GM12878 (cell line): ENCODE data around the gene FKRP. TPM values are rescaled to one million over a fixed set of nuclear protein-coding genes. Genes with fewer than 3 reads are reported as not detected.
A peak's percentile ranks its signal among the peaks of the same experiment; 100 is the strongest.

Experiments
- ATAC-seq: fragments of 200-7000 bp; cut with Tn5 transposase; 3 replicates; pipeline ENCODE4 v1.9.1; 2020; ENCODE audit warnings: mild to moderate bottlenecking, moderate library complexity
- BruUV-seq: library from RNA; stranded (reverse); fragments of 400-500 nt; replicated peaks from 2 replicates; lab custom pipeline; 2021; lab: Mats Ljungman, UMichigan
- CTCF ChIA-PET: fragments of 300-600 bp; sonication (Branson Sonifier 250); formaldehyde crosslinking; extraction: SDS; loops from one replicate; lab custom pipeline; 2021; ENCODE audit warnings: inconsistent platforms; lab: Yijun Ruan, JAX
- POLR2A ChIA-PET: fragments of 350-600 bp; formaldehyde crosslinking; extraction: SDS; loops from one replicate; lab custom pipeline; 2021; ENCODE audit warnings: inconsistent platforms; lab: Charles Lee
- RAD21 ChIA-PET: fragments of 300-600 bp; sonication (Branson Sonifier 250); formaldehyde crosslinking; loops from one replicate; lab custom pipeline; 2023; ENCODE audit warnings: antibody characterized with exemption; ENCODE audit not compliant: unreplicated experiment; lab: Charles Lee
- SMC1A ChIA-PET: fragments of 300-600 bp; sonication (Branson Sonifier 250); formaldehyde crosslinking; loops from one replicate; lab custom pipeline; 2023; ENCODE audit not compliant: unreplicated experiment, uncharacterized antibody; lab: Charles Lee
- DNase-seq: peaks from one replicate; pipeline ENCODE4 v3.0.0-alpha.2; 2011; ENCODE audit warnings: low read depth, low spot score
- FAIRE-seq: peaks from 3 replicates; lab custom pipeline; 2011; peaks lifted over from hg19 to GRCh38; lab: Jason Lieb, UNC
- H2AFZ ChIP-seq: 2 replicates; pipeline ENCODE4 v1.6.0; 2011; ENCODE audit warnings: low read depth, low read length, control low read depth; ENCODE audit not compliant: control insufficient read depth
- H3K27ac ChIP-seq: 2 replicates; pipeline ENCODE4 v1.5.1; 2011; ENCODE audit warnings: control low read depth; ENCODE audit not compliant: control insufficient read depth, insufficient read depth
- H3K27me3 ChIP-seq, 2 experiments: replicated peaks in 1 of 2; 2 replicates each; pipeline versions ENCODE4 v1.6.0 to v1.6.1; 2011; ENCODE audit warnings: low read length in 1 of 2; ENCODE audit not compliant: control insufficient read depth in 2 of 2, insufficient read depth in 2 of 2
- H3K36me3 ChIP-seq, 2 experiments: 2 replicates each; pipeline ENCODE4 v1.5.1; 2011; ENCODE audit warnings: low read length in 1 of 2; ENCODE audit not compliant: control insufficient read depth in 2 of 2, insufficient read depth in 2 of 2
- H3K4me1 ChIP-seq: 2 replicates; pipeline ENCODE4 v1.6.1; 2011; ENCODE audit warnings: mild to moderate bottlenecking, low read length, moderate library complexity, mixed read lengths; ENCODE audit not compliant: control insufficient read depth, insufficient read depth
- H3K4me2 ChIP-seq: 2 replicates; pipeline ENCODE4 v1.6.0; 2011; ENCODE audit warnings: control low read depth; ENCODE audit not compliant: control insufficient read depth, insufficient read depth
- H3K4me3 ChIP-seq: fragments of 200-600 bp; sonication (generic); 2 replicates; pipeline ENCODE4 v1.5.1; 2016
- H3K79me2 ChIP-seq: 2 replicates; pipeline ENCODE4 v1.6.0; 2011; ENCODE audit warnings: low read length; ENCODE audit not compliant: control insufficient read depth, insufficient read depth
- H3K9ac ChIP-seq: 2 replicates; pipeline ENCODE4 v1.8.0; 2011; ENCODE audit warnings: low read length, control low read depth, mixed read lengths; ENCODE audit not compliant: control insufficient read depth, insufficient read depth
- H3K9me3 ChIP-seq: replicated peaks from 3 replicates; pipeline ENCODE4 v1.5.1; 2011; ENCODE audit warnings: mild to moderate bottlenecking, low read length; ENCODE audit not compliant: control insufficient read depth, insufficient read depth
- H4K20me1 ChIP-seq: 2 replicates; pipeline ENCODE4 v1.6.0; 2011; ENCODE audit not compliant: control insufficient read depth, insufficient read depth
- CEBPB ChIP-seq, 2 experiments: fragments of 150-350 bp in 1 of 2; IDR thresholded peaks; 2 replicates each; pipeline ENCODE4 v1.6.1; 2012 to 2014; ENCODE audit warnings: low read depth in 2 of 2, low read length in 2 of 2, borderline replicate concordance in 1 of 2, inconsistent platforms in 1 of 2
- CTCF ChIP-seq, 3 experiments: IDR thresholded peaks in 2 of 3; conservative IDR thresholded peaks in 1 of 3; 2 replicates each; pipeline ENCODE4 v1.5.1; 2011; ENCODE audit warnings: low read depth in 3 of 3, low read length in 3 of 3, mild to moderate bottlenecking in 3 of 3, control low read depth in 2 of 3, moderate library complexity in 2 of 3, inconsistent platforms in 1 of 3, mixed read lengths in 1 of 3; ENCODE audit not compliant: control insufficient read depth in 2 of 3, insufficient read depth in 1 of 3; ENCODE audit errors: extremely low read depth in 1 of 3
- E4F1 ChIP-seq: fragments of 450-650 bp; IDR thresholded peaks from 2 replicates; pipeline ENCODE4 v1.6.1; 2018; ENCODE audit warnings: borderline replicate concordance, mild to moderate bottlenecking; ENCODE audit not compliant: partially characterized antibody
- IRF5 ChIP-seq: fragments of 450-650 bp; IDR thresholded peaks from 2 replicates; pipeline ENCODE4 v1.6.1; 2017; ENCODE audit warnings: borderline replicate concordance
- JUND ChIP-seq: IDR thresholded peaks from 2 replicates; pipeline ENCODE4 v1.6.1; 2012; ENCODE audit warnings: low read depth, mild to moderate bottlenecking, low read length, improper control_type of control experiment, moderate library complexity
- NFYA ChIP-seq: IDR thresholded peaks from 2 replicates; pipeline ENCODE4 v1.6.1; 2011; ENCODE audit warnings: low read depth, mild to moderate bottlenecking, low read length, improper control_type of control experiment, borderline replicate concordance
- NR2F1 ChIP-seq: fragments of 450-650 bp; conservative IDR thresholded peaks from 2 replicates; pipeline ENCODE4 v1.6.1; 2017; ENCODE audit warnings: mild to moderate bottlenecking
- PAX8 ChIP-seq: fragments of 450-650 bp; IDR thresholded peaks from 2 replicates; pipeline ENCODE4 v1.6.1; 2017; ENCODE audit warnings: mild to moderate bottlenecking, moderate library complexity
- POLR2A ChIP-seq: IDR thresholded peaks from 2 replicates; pipeline ENCODE4 v1.6.1; 2011; ENCODE audit warnings: low read depth, mild to moderate bottlenecking, low read length
- RAD21 ChIP-seq: IDR thresholded peaks from 2 replicates; pipeline ENCODE4 v1.6.1; 2011; ENCODE audit warnings: mild to moderate bottlenecking, low read depth, low read length, moderate library complexity; ENCODE audit not compliant: insufficient read depth
- RUNX3 ChIP-seq: IDR thresholded peaks from 2 replicates; pipeline ENCODE4 v1.6.1; 2012; ENCODE audit warnings: low read length, inconsistent platforms
- SMC3 ChIP-seq: IDR thresholded peaks from 2 replicates; pipeline ENCODE4 v1.6.1; 2011; ENCODE audit warnings: low read length, improper control_type of control experiment, borderline replicate concordance
- TCF12 ChIP-seq: IDR thresholded peaks from 2 replicates; pipeline ENCODE4 v1.6.1; 2011; ENCODE audit warnings: low read depth, mild to moderate bottlenecking, low read length
- TCF3 ChIP-seq: IDR thresholded peaks from 2 replicates; pipeline ENCODE4 v1.6.1; 2012; ENCODE audit warnings: low read depth, mild to moderate bottlenecking, low read length, borderline replicate concordance; ENCODE audit not compliant: insufficient read depth
- YBX1 ChIP-seq: fragments of 450-650 bp; IDR thresholded peaks from 2 replicates; pipeline ENCODE4 v1.6.1; 2016; ENCODE audit warnings: antibody characterized with exemption
- YY1 ChIP-seq: IDR thresholded peaks from 2 replicates; pipeline ENCODE4 v1.6.1; 2011; ENCODE audit warnings: low read depth, mild to moderate bottlenecking, low read length
- WGBS: methylation state at CpG from one replicate; pipeline ENCODE4 v1.1.6; 2016; ENCODE audit warnings: low lambda C conversion rate; ENCODE audit not compliant: insufficient replicate concordance, insufficient coverage; ENCODE audit errors: missing lambda C conversion rate; 5-methylcytosine and 5-hydroxymethylcytosine counted together
- in situ Hi-C: fragments of 300-500 bp; cut with MboI; formaldehyde crosslinking; loops from 9 replicates; pipeline ENCODE4 v1.14.3; 2018; ENCODE audit warnings: mixed read lengths
- intact Hi-C: fragments of 100-400 bp; cut with micrococcal nuclease; formaldehyde crosslinking; loops from one replicate; pipeline ENCODE4 v1.14.2; 2022; ENCODE audit not compliant: unreplicated experiment
- polyA plus RNA-seq, 11 experiments: library from polyadenylated mRNA; depleted of rRNA in 4 of 11; unstranded in 6 of 11; stranded (reverse) in 5 of 11; fragments of >200 nt; fragmentation: Nextera tagmentation in 4 of 11; fragmentation: Illumina TruSeq in 1 of 11; extraction: Ambion mirVana in 4 of 11; extraction: Trizol in 1 of 11; gene quantifications; 1 replicate in 1 of 11; 2 replicates in 10 of 11; pipeline versions ENCODE4 v1.2.1 to v1.2.3, GENCODE V29; 2011 to 2016; ENCODE audit warnings: inconsistent platforms in 2 of 11, missing spikeins in 2 of 11, low read depth in 1 of 11
- total RNA-seq, 4 experiments: library from RNA; depleted of rRNA in 3 of 4; stranded (reverse); fragments of >200 nt in 3 of 4; fragmentation: Illumina TruSeq in 1 of 4; extraction: Trizol in 1 of 4; gene quantifications; 2 replicates each; pipeline versions ENCODE4 v1.2.1 to v1.2.3, GENCODE V29; 2013 to 2021

FKRP gene
- total and polyA plus RNA-seq, 10 of the 15 experiments (the other 5 are each of a cell fraction or from before 2014, with no cell fraction given): 1.3 to 14.1 (median 7.8) TPM

- in situ Hi-C loops (no loop called here), intact Hi-C loops (loop anchor here (1.0 to 5.0 kb wide), 2 partner anchors 25 to 37 kb away; no protein-coding TSS in a partner anchor)
- Histone ChIP-seq H3K27me3 (no peaks in the 10 kb centered on the region), H3K9me3 (no peaks in the 10 kb centered on the region), H4K20me1 (no peaks in the 10 kb centered on the region; the same call in none of the 2 replicates), H3K4me3 (no peak overlapping the region), H3K4me1 (peaks cover 10% of the 10 kb centered on the region), H3K9ac (no peak overlapping the region), H2AFZ (no peak overlapping the region), H3K4me2 (no peak overlapping the region), H3K36me3 (peaks cover 46 to 85% of the 10 kb centered on the region in 2 experiments), H3K27ac (no peak overlapping the region), H3K79me2 (peaks cover 3% of the 10 kb centered on the region; the same call in 1 of the 2 replicates)
- no TSS peak for BruUV-seq
- CTCF ChIA-PET: interaction anchor here (0.7 to 6.0 kb wide), 22 partner anchors 8 to 201 kb away, joined by 3 to 78 read pairs (median 4); partner anchors contain the start of genes DACT3 and PRKD2
- peak; percentile 97 for ATAC-seq
- POLR2A ChIA-PET: interaction anchor here (0.5 to 2.0 kb wide), 2 partner anchors 10 to 13 kb away, joined by 3 to 5 read pairs; no protein-coding TSS in a partner anchor
- RAD21 ChIA-PET: interaction anchor here (0.6 to 2.2 kb wide), 7 partner anchors 14 to 199 kb away, joined by 3 to 11 read pairs (median 3); partner anchors contain the start of gene DACT3
- SMC1A ChIA-PET: interaction anchor here (0.6 to 2.3 kb wide), 9 partner anchors 11 to 117 kb away, joined by 3 to 21 read pairs (median 4); partner anchors contain the start of gene DACT3
- TF ChIP-seq CEBPB (IDR thresholded peaks at IDR 0.05; ENCODE audit: borderline replicate concordance in 1 of 2, low read depth in 2 of 2, low read length in 2 of 2) (no peak), E4F1 (no peak), YY1 (peak; percentile 67; the same call in 1 of the 2 replicates), TCF3 (0 out of 2 replicates have a peak, but pooled peaks have one; percentile 26), RUNX3 (0 out of 2 replicates have a peak, but pooled peaks have one; percentile 11), SMC3 (peak; percentile 63), RAD21 (peak; percentile 75), NR2F1 (0 out of 2 replicates have a peak, but pooled peaks have one; percentile 21), TCF12 (peak; percentile 56; the same call in 1 of the 2 replicates), JUND (no peak), PAX8 (no peak), YBX1 (no peak), CTCF (IDR thresholded peaks at IDR 0.05 in 2 of 3, conservative IDR thresholded peaks at IDR 0.05 in 1 of 3; ENCODE audit: control insufficient read depth in 2 of 3, extremely low read depth in 1 of 3, insufficient read depth in 1 of 3, low read depth in 3 of 3, low read length in 3 of 3) (peak; percentile 85 to 96 (median 91)), IRF5 (no peak), POLR2A (peak; percentile 32; the same call in 1 of the 2 replicates), NFYA (no peak)
- peak; percentile 93 for FAIRE-seq
- DNase-seq: no peak
- 43% methylated on average over 20 of the region's 20 CpGs for WGBS
Observed at GRCh38 chr19:46728693-46729339, 17.0 kb upstream of the FKRP start.
